HUES64 (cell line): ENCODE results near the gene AGBL5.
"Not testable (repeated sequence)": the region's sequence is repeated elsewhere in the genome, so short reads cannot be mapped to it uniquely, and the experiment has no call there.

ENCODE experiments used
- H3K27ac ChIP-seq: 2 replicates; pipeline ENCODE4 v1.7.0; 2013; ENCODE audit warnings: low read depth, low read length, inconsistent platforms
- H3K27me3 ChIP-seq: 2 replicates; pipeline ENCODE4 v1.6.1; 2013; ENCODE audit warnings: mild to moderate bottlenecking, low read length; ENCODE audit not compliant: insufficient read depth
- H3K36me3 ChIP-seq: 2 replicates; pipeline ENCODE4 v1.6.1; 2013; ENCODE audit warnings: mild to moderate bottlenecking, low read length; ENCODE audit not compliant: insufficient read depth
- H3K4me1 ChIP-seq: 2 replicates; pipeline ENCODE4 v1.6.1; 2013; ENCODE audit warnings: mild to moderate bottlenecking, low read length, moderate library complexity; ENCODE audit not compliant: insufficient read depth
- H3K4me3 ChIP-seq: 2 replicates; pipeline ENCODE4 v1.5.1; 2013; ENCODE audit warnings: mild to moderate bottlenecking, low read length, moderate library complexity
- H3K9ac ChIP-seq: 2 replicates; pipeline ENCODE4 v1.6.1; 2013; ENCODE audit warnings: mild to moderate bottlenecking, low read depth, low read length
- H3K9me3 ChIP-seq: 2 replicates; pipeline ENCODE4 v1.6.1; 2013; ENCODE audit warnings: low read depth, low read length; ENCODE audit not compliant: insufficient read depth
- WGBS: fragments of 150-250, 120-280 bp; methylation state at CpG from one replicate; pipeline ENCODE4 v1.1.7; 2013; ENCODE audit warnings: missing lambda C conversion rate; 5-methylcytosine and 5-hydroxymethylcytosine counted together

The AGBL5 gene

GRCh38 chr2:27117995-27118524 is 66.6 kb downstream of the AGBL5 start:
- Histone ChIP-seq H3K9ac (peak overlapping the region; percentile 49), H3K4me3 (peak overlapping the region; percentile 57), H3K27me3 (peaks cover 61% of the 10 kb centered on the region), H3K36me3 (no peaks in the 10 kb centered on the region), H3K9me3 (no peaks in the 10 kb centered on the region), H3K27ac (no peak overlapping the region), H3K4me1 (no peaks in the 10 kb centered on the region)
- WGBS, result 17% methylated on average over 14 of the region's 14 CpGs

GRCh38 chr2:27118525-27119329 is 67.3 kb downstream of the AGBL5 start, which contains the start of gene CGREF1:
Gene CGREF1 (minus strand): TSS chr2:27119128. CDS start chr2:27104366, 14,762 bp downstream.
- H3K4me1 ChIP-seq, result no peaks in the 10 kb centered on the region
- 9% methylated on average over 84 of the region's 84 CpGs for whole genome bisulfite sequencing
- H3K9me3 ChIP-seq, result no peaks in the 10 kb centered on the region
- H3K9ac ChIP-seq, result peak within 1 kb of the TSS; percentile 49
- peaks cover 68% of the 10 kb centered on the region for H3K27me3 ChIP-seq
- H3K4me3 ChIP-seq, result peak within 1 kb of the TSS; percentile 57
- H3K36me3 ChIP-seq, result no peaks in the 10 kb centered on the region
- no peak within 1 kb of the TSS for H3K27ac ChIP-seq

GRCh38 chr2:27119330-27119670 is 67.8 kb downstream of the AGBL5 start:
- Histone ChIP-seq H3K27me3 (peaks cover 74% of the 10 kb centered on the region), H3K9ac (peak overlapping the region; percentile 49; the same call in 1 of the 2 replicates), H3K4me3 (peak overlapping the region; percentile 57)
- H3K36me3 ChIP-seq, H3K27ac ChIP-seq, H3K4me1 ChIP-seq, H3K9me3 ChIP-seq: not testable (repeated sequence)
- 78% methylated on average over 8 of the region's 8 CpGs for WGBS
